GM18519 (cell line): Measurements from ENCODE around the gene RRP1.

Experiments
- ATAC-seq: cut with Tn5 transposase; IDR thresholded peaks from one replicate; pipeline ENCODE4 v1.9.1; 2021; ENCODE audit warnings: mild to moderate bottlenecking, moderate library complexity; ENCODE audit not compliant: unreplicated experiment, low FRiP score

Gene RRP1, protein sequence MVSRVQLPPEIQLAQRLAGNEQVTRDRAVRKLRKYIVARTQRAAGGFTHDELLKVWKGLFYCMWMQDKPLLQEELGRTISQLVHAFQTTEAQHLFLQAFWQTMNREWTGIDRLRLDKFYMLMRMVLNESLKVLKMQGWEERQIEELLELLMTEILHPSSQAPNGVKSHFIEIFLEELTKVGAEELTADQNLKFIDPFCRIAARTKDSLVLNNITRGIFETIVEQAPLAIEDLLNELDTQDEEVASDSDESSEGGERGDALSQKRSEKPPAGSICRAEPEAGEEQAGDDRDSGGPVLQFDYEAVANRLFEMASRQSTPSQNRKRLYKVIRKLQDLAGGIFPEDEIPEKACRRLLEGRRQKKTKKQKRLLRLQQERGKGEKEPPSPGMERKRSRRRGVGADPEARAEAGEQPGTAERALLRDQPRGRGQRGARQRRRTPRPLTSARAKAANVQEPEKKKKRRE

DNA sequence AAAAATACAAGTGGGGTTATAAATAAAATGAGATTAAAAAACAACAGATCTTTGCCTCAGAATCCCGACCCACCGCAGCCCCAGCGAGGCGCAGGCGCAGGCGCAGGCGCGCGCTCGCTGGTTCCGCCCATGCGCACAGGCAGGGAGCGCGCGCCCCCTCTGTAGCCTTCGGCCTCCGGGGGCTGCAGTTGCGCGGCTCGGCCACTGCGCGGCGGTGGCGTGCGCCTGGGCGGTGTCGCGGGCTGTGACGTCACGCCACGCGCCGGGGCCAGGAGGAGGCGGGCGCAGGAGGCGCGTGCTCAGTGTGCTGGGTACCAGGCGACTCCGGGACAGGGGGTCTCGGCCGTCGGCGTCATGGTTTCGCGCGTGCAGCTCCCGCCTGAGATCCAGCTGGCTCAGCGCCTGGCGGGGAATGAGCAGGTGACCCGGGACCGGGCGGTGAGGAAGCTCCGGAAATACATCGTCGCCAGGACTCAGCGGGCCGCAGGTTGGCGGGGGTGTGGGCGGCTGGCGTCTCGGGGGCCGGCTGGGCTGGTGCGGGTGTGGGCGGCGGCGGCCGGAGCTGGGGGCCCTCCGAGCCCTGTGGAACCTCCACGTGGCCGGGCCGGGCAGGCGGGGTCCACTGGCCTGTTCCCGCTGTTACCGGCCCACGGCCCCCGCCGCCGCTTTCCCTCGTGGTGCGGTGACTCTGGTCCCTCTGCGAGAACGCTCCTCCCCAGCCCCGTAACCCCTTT, at the start of gene RRP1:
Gene RRP1 (plus strand): TSS at position 302 of the 734 bp plus-strand sequence. CDS start 53 bp downstream, at position 355.
- peak; percentile 83 for ATAC-seq

DNA sequence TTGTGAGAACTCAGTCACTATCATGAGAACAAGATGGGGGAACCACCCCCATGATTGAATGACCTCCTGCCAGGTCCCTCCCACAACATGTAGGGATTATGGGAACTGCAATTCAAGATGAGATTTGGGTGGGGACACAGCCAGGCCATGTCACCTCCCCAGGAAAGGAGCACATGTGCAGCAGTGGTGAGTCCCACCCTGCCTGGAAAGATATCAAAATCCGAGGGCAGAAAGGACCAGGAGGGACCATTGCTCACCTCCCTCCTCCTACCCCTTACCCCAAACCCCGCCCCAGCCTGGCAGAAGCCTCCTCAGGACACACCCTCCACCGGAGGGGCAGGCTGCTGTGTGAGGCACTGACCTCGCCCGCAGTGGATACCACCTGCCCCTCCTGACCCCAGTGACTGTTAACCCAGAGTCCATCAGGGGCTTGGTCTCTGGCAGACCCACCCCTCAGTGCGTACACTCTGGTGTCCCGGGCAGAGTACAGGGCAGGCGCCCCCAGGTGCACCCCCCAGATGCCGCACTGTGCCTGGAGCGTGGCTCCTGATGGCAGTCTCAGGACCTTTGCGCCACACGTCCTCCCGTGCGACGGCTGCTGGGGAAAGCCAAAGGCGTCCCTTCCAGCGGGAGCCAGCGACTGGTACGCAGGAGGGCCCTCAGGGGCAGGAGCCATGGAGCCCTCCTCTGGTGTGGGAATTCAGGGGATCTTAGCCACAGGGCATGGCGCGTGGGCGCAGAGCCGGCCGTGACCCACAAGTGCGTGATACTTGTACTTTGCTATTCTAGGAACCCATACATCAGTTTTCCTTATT, 49.5 kb upstream of the RRP1 start:
- no peak for ATAC-seq

DNA sequence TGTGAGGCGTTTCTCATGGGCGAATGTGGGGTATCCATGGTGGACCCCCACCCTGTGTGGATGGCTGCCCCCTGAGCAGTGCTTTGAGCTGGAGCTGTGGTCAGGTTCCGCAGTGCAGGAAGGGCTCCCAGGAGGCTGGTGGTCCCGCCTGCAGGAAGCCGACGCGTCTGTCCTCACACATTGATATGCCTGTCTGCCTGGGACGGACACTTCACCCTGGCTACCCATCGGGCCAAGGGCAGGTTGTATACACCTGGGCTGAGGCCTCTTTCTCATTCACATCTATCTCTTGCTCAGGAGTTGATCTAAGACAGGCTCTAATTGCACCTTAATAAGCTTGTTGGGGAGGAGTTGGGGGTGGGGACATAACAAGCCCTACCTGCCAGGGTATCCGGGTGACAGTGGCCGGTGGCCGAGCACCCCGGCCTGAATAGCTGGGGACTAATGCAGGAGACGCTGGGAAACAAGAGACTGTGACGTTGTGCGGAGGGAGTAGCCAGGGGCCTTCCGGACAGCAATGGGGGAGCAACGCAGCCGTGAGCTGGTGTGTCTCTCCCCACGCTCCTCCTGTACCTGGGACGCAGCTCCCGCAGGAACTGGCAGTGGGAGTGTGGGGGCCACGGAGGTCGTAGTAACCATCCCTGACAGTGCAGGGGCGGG, 48.8 kb upstream of the RRP1 start:
- ATAC-seq: no peak

DNA sequence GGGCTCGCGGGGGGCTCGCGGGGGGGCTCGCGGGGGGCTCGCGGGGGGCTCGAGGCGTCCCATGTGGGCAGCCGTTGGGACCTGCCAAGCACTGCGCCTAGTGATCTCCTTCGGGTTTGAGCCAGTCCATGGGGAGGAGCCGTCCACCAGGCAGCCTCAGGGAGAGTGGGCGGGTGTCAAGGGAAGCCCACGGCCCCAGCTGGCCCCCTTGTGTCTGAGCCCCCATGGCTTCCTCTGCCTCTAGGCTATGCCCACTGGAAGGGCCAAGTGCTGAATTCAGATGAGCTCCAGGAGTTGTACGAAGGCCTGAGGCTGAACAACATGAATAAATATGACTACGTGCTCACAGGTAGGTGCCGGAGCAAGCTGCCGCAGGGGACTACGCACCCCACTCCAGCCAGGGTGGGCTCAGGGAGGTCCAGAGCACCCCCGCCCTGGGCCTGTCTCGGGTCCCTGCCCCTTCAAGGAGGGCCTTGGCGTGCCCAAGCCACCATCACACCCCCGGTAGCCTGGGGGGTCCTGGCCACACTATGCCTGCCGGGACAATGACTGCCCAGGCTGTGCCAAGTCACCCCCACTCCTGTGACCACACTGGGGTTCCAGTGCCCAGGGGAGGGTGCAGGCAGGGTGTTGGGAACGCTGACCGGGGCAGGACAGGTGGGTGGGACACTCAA, 47.8 kb upstream of the RRP1 start:
- ATAC-seq: no peak

DNA sequence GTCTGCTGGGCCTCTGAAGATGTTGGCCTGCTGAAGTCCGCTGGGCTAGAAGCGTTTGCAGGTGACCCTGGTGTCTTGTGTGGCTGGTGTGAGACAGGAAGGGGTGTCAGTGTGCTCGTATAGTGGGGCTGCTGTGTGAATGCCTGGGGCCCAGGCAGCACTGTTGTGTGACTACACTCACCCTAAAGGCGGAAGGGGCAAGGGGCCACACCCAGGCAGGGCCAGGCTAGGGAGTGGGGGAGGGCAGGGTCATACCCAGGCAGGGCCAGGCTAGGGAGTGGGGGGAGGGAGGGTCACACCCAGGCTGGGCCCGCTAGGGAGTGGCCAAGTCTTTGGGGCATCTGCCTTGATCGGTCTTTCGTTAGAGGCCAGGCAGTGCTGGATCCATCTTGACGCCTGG, 45.4 kb upstream of the RRP1 start:
- ATAC-seq: no peak

DNA sequence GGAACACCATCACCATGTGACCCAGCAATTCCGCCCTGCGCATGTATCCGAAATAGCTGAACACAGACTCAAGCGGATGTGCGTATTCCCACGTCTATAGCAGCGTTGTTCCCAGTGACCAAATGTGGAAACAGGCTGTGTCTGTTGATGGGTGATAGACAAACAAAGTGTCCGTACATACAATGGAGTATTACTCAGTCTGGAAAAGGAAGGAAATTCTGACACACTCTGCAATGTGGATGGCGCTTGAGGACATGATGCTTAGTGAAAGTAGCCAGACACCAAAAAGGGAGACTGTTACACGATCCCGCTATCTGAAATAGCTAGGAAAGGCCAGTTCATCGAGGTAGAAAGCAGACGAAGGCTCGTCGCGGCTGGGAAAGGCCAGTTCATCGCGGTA, 44.7 kb upstream of the RRP1 start:
- no peak for ATAC-seq

DNA sequence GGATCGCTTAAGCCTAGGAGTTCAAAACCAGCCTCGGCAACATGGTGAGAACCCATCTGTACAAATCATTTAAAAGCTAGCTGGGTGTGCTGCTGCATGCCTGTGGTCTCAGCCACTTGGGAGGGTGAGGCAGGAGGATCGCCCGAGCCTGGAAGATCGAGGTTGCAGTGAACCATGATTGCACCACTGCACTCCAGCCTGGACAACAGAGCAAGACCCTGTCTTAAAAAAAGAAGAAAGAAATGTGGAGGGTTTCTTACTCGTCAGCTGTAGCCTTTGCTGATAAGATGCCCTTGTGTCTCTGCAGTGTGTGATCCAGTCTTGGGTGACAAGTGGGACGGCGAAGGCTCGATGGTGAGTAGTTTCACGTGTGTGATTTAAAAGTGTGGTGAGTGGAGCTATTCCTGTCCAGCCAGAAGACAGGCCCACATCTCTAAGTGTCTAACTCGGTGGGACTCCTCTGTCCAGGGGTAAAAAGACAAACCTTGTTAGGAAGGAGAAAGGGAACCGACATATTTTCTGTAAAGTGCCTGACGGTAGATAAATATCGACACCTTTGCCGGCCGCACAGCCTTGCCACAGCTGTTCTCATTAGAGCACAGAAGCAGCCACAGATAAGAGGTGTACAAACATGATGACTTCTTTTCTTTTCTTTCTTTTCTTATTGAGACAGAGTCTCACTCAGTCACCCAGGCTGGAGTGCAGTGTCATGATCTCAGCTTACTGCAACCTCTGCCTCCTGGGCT, 43.4 kb upstream of the RRP1 start:
- no peak for ATAC-seq

DNA sequence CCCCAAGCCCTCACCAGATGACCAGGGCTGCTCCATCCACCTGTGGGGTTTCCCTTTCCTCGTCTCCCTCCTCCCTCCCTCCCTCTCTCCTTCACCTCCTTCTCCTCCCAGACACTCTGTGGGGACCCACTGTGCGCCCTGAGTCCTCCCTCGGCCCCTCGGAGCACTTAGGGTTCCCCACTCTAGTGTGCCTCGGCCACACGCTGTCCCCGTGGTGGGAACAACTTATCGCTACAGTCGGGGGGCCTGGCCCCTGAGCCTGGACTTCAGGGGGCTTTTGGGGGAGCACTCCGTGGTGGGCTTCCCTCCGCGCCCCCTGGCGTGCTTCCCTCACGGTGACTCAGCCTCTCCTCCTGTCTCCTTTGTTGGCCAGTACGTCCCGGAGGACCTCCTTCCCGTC, 40.8 kb upstream of the RRP1 start:
- no peak for ATAC-seq

DNA sequence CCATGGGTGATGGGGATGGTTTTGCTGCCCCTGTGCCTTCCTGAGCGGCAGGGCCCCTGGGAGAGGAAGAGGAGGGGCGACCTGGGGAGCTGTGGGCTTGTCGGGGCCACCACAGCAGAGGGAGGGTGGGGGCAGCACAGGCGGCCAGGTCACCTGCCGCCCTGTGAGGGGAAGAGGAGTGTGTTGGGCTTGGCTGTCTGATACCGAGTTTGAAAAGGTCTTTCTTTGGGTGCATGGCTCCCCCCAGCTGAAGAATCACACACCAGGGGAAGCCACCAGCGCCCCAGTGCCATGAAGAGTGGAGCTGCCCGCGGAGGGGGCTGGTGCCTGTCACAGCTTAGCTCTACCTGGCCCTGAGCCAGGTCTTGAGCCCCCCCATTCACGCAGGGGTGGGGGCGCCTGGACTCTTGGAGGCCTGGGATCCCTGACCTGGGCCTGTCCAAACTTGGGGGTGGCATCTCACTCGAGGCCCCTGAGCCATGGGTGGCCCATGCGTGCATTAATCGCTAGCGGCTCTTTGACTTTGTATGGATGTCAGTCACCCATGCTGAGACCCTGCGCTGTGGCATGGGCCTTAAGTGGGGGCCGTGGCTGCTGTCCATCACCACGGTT, 39.6 kb upstream of the RRP1 start:
- no peak for ATAC-seq

DNA sequence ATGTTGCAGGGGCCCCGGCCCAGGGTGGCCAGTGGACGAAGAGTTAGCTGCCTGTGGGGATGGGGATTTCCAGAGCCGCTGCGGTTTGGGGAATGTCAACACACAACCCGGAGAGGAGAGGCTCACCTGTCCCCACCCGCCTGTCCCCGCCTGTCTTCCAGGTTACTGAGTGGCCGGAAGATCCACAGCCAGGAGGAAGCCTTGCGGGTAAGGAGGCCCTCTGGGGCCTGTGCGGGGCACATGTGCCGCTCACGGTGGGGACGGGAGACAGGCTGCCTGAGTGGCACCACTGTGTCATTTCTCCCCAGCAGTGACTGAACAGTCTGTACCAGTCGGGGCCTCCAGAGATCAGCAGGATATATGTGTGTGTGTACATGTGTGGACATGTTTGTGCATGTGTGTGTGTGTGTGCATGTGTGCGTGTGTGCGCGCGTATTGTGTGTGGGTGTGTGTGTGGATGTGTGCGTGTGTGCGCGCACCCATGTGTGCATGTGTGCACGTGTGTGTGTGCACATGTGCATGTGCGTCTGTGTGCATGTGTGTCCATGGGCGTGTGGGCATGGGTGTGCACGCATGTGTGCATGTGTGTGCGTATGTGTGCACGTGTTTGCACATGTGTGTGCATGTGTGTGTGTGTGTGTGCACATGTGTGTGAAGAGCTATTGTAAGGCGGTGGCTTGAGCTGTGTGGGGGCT, 38.9 kb upstream of the RRP1 start:
- ATAC-seq: no peak

DNA sequence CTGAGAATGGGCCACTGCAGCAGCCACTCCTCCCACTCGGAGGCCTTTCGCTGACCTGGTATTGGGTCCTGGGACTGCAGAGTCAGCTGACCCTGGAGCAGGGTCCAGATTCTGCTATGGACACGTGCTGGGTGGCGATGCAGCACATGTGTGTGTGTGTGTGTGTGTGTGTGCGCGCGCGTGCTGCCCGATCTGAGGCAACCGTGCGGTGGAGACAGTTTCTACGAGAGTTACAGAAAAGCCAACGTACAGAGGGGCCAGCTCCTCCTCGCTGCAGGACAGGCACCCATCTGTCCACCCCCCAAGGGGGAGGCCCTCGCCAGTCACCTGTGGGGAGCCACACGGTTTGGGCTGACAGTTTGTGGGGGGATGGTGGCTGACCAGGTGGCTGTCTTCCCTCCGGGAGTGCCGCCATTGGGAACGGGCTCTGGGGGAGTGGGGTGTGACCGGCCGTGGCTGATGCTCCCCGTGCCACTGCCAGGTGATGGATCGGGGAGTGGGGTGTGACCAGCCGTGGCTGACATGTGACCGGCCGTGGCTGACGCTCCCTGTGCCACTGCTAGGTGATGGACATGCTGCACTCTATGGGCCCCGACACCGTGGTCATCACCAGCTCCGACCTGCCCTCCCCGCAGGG, 37.3 kb upstream of the RRP1 start:
- ATAC-seq: no peak

DNA sequence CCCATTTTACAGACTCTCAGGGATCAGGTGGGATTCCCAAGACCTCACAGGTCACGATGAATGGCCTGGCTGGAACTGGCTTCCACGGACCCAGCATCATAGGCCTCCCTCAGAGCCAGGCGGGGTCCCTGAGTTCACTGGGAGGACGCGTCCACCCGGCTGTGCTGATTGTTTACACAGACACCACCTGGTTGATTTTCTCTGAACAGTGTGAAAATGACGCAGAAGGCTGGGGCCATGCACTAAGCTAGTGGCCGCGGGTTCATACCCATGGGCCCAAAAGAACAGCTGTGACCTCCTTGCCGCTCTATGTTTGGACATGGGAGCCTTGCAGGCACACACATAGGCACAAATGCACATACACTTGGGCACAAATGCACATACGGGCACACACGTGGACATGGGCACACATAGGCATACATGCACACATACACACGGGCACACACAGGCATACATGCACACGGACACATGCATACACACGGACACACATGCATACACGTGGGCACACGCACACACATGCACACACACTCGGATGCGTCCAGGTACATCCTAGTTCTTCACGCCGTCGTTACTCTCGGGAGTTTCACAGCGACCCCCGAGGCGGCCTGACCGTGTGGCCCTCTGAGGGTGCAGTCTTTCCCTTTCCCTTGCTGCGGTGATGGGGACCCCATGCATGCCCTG, 36.5 kb upstream of the RRP1 start:
- no peak for ATAC-seq

DNA sequence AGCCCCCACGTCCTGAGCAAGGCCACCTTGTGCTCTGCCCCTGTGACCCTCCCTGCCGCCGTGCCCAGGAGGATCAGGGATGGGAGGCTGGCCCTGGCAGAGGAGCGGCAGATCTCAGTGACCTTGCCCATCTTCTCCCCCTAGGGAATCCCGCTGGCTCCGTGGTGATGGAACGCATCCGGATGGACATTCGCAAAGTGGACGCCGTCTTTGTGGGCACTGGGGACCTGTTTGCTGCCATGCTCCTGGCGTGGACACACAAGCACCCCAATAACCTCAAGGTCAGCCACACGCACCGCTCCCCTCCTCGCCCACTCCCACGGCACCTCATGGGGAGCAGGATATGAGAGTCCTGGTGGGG, 36.0 kb upstream of the RRP1 start:
- ATAC-seq: no peak

DNA sequence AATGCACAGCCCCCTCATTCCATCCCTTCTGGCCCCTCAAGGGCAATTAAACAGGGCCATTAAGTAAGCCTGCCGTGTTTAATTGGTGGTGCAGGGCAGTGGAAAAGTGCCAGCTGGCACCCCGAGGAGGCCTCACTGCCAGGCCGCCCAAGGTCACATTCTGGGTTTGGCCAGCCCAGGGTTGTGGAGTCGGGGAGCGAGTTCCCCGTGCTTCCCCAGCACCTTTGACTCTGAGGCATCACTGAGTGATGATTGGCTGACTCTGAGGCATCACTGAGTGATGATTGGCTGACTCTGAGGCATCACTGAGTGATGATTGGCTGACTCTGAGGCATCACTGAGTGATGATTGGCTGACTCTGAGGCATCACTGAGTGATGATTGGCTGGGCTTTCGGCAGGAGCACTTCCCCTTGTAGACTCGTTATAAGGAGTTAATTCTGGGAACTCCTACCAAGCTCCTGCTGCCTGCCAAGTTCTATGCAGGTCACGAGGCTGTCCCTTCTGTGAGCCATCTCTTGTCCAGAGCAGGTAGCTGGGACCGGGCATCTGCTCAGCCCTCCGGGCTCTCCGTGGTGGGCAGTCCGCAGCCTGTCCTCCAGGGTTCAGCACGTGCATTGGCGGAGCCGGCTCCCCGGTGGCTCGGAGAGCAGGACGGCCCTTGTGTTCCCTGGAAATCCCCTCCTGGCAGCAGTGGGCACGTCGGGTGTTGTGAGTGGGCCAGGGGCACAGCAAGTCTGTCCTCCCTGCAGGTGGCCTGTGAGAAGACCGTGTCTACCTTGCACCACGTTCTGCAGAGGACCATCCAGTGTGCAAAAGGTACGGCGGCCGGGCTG, 34.2 kb upstream of the RRP1 start:
- ATAC-seq: no peak

DNA sequence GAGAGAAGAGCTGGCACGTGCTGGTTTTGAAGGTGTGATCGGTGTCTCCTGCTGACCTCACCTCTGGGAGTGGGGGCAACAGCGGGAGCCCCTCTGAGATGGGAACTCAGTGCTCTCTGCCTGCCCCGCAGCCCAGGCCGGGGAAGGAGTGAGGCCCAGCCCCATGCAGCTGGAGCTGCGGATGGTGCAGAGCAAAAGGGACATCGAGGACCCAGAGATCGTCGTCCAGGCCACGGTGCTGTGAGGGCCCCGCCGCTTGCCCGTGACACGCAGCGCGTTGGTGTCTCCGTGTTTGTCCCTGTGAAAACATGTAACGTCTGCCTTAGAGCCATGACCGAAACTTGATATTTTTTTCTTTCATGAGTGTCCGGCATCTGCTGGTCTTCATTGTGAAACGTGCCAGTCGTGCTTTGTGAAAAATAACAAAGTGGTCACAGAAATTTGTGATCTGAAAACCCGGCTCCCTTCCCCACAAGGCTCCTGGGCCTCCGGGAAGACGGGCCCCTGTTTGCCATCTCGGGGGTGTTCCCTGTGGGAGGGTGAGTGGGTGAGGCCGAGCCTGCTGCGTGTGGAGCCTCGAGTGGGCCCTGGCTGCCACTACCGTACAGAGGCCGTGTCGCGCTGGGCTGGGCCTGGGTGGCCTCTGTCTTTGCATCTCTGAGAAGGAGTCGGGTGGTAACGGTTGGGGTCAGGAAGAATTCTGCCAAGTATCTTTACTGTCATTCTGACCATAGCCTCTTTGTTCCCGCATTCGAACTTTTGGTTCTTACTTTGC, 33.4 kb upstream of the RRP1 start:
- ATAC-seq: no peak

DNA sequence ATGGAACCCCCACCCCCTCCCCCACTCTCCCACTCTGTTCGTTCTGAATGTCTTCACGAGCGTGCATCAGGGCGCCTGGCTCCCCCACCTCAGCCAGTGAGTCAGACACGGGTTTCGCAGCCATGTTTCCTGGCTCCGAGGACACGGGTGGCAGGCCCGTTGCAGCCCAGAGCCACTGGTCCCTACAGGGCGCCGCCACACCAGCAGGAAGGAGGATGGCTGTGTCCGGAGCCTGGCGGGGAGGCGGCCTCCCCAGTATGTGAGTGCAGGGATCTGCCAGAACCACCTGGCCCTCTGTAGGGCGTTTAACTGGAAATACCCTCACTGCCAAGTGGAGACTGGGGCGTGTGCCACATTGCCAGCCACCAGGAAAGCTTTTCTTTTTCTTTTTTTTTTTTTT, 31.8 kb upstream of the RRP1 start:
- ATAC-seq: no peak
